NCI-H69 (cell line): ENCODE measurements around the gene GSTM3.
"Not testable (repeated sequence)": the region's sequence is repeated elsewhere in the genome, so short reads cannot be mapped to it uniquely, and the experiment has no call there.

Experiments used
- DNase-seq: peaks from one replicate; lab custom pipeline; 2025; lab: John Stamatoyannopoulos, UW

Gene GSTM3

GRCh38 chr1:109762039-109762585, 21.3 kb upstream of the GSTM3 start:
- DNase-seq: no peak

DNA sequence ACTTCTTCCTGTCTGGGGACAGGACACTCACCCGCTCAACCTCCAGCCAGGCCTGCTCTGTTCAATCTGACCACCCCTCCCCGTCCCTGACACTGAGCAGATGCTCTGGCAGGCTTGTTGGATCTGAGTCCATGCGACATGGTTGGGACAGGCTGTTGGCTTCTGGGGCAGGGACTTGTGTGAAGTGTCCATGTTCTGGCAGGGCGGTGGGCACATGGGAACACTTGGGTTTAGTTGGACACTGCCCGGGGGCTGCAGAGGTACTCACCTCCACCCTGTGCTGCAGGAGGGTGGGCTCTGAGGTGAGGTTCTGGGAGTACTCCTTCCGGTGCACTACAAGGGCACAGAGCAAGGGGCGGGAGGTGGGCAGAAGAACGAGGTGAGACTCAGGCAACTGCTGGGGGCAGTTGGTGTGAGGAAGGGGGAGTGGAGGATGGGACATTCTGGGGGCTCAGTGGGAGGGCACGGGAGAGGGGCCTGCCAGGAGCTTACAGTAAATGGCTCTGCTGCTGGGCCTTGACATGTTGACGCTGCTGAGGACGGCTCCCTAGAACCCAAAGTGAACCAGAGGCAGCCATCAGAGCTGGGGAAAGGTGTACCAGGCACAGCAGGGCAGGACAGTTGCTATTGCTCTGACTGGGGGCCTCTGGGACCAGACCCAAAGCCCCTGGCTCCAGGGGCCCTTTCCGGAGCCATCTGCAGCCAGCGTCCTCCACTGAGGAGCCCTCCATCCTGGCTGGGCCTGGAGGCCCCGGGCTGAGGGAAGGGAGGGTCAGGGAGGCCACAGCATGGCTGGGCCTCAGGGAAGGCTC, 20.6 kb upstream of the GSTM3 start:
- no peak for DNase-seq

GRCh38 chr1:109760581-109761226, 19.9 kb upstream of the GSTM3 start:
- no peak for DNase-seq

GRCh38 chr1:109759513-109760334, 18.9 kb upstream of the GSTM3 start:
- no peak for DNase-seq

DNA sequence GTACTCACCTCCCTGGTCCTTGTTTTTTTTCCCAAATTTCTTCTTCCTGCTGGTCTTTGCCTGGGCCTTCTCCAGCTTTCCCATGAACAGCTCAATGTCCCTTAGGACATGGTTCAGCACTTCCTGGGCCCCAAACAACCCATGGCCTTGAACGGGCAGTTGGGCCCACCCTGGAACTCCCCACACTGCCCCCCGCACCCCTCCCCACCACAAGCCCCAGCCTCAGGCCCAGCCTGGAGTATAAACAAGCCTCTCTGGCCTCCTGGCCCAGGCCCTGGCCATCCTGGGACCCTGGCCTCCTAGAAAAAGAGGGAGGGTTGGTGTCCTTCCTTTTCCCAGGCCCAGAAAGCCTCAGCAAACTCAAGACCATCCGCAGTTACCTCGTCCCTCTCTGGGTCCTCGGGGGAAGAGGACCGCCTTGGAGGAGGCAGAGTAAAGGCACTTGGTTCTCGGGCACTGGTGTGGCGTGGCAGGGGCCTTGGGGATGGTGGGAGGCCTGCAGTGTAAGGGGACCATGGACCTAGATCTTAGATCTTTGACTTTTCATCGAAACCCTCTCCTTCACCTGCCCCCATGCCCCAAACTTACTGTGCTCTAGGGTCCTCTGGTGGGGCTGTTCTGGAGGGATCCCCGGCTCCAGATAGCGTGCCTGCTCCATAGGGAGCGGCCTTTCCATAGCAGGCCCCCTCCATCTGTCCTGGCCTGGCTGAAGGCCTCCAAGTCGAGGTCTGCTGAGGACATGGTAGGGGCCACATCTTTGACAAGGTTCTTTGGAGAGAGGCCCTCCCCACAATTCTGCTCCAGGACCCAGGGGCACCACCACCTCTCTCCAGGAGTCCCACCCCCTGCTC, 17.3 kb upstream of the GSTM3 start:
- DNase-seq: no peak

DNA sequence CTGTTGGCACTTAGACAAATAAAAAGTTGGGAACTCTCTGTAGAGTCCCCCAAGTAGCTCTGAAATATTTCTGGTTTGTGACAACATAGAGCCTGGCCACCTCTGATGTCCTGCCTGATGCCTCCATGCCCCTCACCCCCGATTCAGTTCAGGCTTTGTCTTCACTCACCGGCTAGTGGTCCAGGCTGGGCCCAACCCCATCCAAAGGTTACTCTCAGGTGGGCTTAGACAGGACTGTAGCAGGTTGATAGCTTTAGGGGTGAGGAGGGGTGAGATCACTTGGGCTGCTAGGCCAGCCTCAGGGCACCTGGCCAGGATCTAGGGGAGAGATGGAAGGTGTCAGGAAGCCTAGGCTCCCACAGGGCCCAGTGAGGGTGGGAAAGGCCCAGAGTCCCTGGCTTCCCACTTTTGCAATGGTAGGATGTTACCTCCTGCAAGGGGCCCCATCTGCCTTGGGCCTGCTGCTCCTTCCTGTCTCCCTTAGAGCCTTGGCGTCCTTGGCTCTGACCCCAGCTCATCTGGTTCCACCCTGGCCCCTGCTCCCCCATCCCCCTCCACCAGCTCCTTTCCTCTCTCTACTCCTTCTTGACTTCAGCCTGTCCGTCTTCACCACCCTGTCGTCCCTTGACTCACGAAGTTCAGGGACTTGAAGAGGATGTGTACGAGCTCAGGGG, 16.1 kb upstream of the GSTM3 start:
- no peak for DNase-seq

GRCh38 chr1:109756325-109756724, 15.5 kb upstream of the GSTM3 start:
- DNase-seq: not testable (repeated sequence)

GRCh38 chr1:109754738-109755137, 13.9 kb upstream of the GSTM3 start:
- no peak for DNase-seq

DNA sequence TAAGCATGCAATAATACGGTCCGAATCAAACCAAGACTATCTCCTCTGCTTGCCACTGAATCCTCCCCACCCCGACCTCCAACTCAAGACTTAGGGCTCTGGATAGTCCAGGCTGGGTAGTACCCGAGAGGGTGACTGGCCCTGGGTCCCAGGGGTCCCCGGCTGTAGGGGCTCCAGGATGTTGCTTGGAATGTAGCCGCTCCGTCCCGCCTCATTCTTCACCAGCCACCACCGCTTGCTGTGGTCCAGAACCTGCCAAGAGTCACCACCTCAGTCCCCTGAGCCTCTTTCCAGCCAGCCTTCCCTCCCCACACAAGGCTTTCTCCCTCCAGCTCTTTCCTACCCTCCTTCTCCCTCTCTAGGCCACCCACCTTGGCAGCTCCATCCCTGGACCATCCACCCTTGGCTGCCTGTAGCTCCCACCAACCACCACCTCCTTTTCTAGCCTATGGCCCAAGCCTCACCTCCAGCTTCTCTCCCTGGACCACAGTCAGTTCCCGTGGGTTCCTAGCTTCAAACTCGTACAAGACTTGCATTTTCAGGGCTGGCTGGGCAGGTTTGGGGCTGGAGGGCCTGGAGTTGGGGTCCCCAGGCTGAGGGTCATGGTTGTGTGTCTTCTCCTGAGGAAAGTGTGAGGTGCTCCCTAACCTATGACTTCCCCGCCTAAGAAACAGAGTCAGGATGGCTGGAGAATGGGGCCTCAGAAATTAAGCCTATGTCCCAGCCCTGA, 10.9 kb upstream of the GSTM3 start:
- DNase-seq: no peak

- DNase-seq: no peak
These were observed 10.1 kb upstream of the GSTM3 start for GRCh38 chr1:109750920-109751319.

GRCh38 chr1:109750241-109750882, 9.5 kb upstream of the GSTM3 start:
- no peak for DNase-seq

- DNase-seq: no peak
These were observed 8.4 kb upstream of the GSTM3 start for GRCh38 chr1:109749221-109749620.

DNA sequence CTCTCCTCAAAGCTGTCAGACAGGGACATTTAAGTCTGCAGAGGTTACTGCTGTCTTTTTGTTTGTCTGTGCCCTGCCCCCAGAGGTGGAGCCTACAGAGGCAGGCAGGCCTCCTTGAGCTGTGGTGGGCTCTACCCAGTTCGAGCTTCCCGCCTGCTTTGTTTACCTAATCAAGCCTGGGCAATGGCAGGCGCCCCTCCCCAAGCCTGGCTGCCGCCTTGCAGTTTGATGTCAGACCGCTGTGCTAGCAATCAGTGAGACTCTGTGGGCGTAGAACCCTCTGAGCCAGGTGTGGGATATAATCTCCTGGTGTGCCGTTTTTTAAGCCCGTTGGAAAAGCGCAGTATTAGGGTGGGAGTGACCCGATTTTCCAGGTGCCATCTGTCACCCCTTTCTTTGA, 7.5 kb upstream of the GSTM3 start:
- DNase-seq: peak; percentile 28

DNA sequence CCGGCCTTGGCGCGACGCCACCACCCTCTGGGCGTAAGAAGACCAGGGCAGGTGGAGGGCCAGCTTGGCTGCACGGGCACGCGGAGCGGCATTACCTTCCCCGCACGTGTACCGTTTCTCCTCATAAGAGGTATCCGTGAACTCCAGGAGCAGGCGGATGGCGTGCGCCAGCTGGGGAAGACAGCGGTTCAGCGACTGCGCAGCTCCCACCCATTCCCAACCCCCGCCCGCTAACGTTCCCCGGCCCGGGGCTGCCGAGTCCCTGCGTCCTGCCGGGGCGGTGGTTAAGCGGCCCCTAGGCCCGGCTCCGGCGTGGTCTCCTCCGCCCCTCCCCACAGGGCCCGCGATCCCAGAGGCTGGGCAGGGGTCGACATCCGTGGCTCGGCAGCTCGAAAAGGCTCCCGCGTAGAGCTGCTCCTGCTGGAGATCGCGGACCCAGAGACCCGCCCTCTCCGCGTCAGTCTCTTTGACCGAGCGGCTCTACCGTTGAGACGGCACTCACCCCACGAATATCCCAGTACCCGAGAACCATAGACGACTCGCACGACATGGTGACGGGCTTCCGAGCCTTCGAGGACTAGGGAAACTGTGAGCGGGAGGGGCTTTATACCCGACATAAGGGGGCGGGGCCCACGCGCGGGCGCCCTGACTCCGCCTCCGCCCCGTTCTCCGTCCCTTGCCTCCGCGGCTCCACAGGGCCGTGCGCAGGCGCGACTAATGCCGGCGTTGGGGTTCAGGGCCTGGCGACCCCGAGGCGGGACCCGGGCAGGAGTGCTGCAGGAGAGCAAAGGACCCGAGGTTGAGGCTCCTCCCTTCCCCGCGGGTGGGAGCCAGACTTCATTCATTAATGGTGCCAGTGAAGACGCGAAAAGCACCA, 862 bp downstream of the GSTM3 start:
- DNase-seq: peak; percentile 71

GRCh38 chr1:109733236-109733870, 7.5 kb downstream of the GSTM3 start:
- DNase-seq: no peak

- DNase-seq: no peak
These were observed 8.4 kb downstream of the GSTM3 start for GRCh38 chr1:109732390-109732881.

- no peak for DNase-seq
These were observed 10.2 kb downstream of the GSTM3 start for GRCh38 chr1:109730666-109731065.

DNA sequence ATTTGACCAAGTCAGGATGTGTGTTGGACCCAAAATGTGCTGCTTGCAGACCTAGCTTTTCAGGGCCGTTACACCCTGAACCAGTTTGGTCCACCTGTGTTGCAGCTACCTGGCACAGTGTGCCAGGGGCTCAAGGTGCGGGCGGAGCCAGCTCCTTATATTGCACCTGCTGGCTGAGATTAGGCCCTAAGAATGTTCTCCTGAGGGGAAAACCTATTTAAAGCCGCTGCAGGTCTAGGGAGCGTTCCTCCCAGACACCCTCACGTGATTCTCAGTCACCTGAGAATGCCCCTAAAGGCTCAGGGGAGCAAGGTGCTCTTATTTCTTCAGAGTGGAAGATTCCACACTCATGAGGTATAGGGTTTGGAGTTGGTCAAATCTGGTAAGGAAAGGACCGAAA, 12.0 kb downstream of the GSTM3 start:
- DNase-seq: no peak
